Measurements from ENCODE around the gene ADAMTS17. TPM values are rescaled to one million over a fixed set of nuclear protein-coding genes. Genes with fewer than 3 reads are reported as not detected.
A peak's percentile ranks its signal among the peaks of the same experiment; 100 is the strongest.

ADAMTS17 gene
- total and polyA plus RNA-seq, 4 donors: 10.5 to 20.6 (median 17.9) TPM

GRCh38 chr15:100186960-100187359 lies 154.8 kb downstream of the ADAMTS17 start:
- no peak overlapping the region for H3K27ac ChIP-seq (ENCODE audit: low read depth, low read length)
- H3K27me3 ChIP-seq (ENCODE audit: control insufficient read depth, insufficient read depth, low read length): no peaks in the 10 kb centered on the region
- no peak for DNase-seq (ENCODE audit: low read depth in 4 of 6, low spot score in 6 of 6)
- H3K4me3 ChIP-seq (ENCODE audit: low read depth, low read length): no peak overlapping the region
- H3K4me1 ChIP-seq (ENCODE audit: control insufficient read depth, insufficient read depth, low read length): peaks cover 16% of the 10 kb centered on the region
- no peaks in the 10 kb centered on the region for H3K9me3 ChIP-seq (ENCODE audit: control insufficient read depth, insufficient read depth, low read length)
- 82% methylated on average over 4 of the region's 6 CpGs for WGBS (ENCODE audit: insufficient coverage)
- H3K36me3 ChIP-seq (ENCODE audit: control insufficient read depth, insufficient read depth, low read length): no peaks in the 10 kb centered on the region

- no peaks in the 10 kb centered on the region for H3K27me3 ChIP-seq (ENCODE audit: control insufficient read depth, insufficient read depth, low read length)
- DNase-seq (ENCODE audit: low read depth in 4 of 6, low spot score in 6 of 6): no peak
- peaks cover 11% of the 10 kb centered on the region for H3K4me1 ChIP-seq (ENCODE audit: control insufficient read depth, insufficient read depth, low read length)
- WGBS (ENCODE audit: insufficient coverage): 86% methylated on average over 4 of the region's 5 CpGs
- H3K36me3 ChIP-seq (ENCODE audit: control insufficient read depth, insufficient read depth, low read length): no peaks in the 10 kb centered on the region
- no peak overlapping the region for H3K27ac ChIP-seq (ENCODE audit: low read depth, low read length)
- no peaks in the 10 kb centered on the region for H3K9me3 ChIP-seq (ENCODE audit: control insufficient read depth, insufficient read depth, low read length)
- no peak overlapping the region for H3K4me3 ChIP-seq (ENCODE audit: low read depth, low read length)
Observed at GRCh38 chr15:100186366-100186765, 155.4 kb downstream of the ADAMTS17 start.

DNA sequence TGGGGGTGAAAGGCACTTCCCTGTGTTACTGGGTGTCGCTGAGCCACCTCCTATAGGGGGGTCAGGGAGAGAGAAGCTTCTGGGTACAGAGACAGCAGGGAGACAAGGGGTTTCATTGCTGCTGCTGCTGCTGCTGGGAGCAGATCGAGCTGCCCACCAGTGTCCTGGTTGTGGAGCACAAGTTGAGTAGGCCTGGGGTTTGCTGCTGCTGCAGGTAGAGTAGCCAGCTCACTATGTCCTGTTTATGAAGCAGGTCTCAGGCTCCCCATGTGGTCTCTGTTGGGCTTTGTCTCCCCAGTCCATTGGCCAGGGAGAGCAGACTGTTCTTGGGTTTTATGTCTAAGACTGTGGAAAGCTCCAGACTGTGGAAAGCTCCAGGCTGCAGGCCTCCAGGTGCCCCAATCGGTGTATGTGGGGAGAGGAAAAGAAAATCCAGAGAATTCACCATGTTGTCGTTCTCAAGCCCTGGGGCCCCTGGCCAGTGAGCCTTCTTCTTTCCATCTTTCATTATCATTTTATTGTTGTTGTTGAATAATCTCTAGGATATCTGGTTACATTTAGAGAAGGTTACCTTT lies 157.8 kb downstream of the ADAMTS17 start:
- no peaks in the 10 kb centered on the region for H3K9me3 ChIP-seq (ENCODE audit: control insufficient read depth, insufficient read depth, low read length)
- no peak overlapping the region for H3K27ac ChIP-seq (ENCODE audit: low read depth, low read length)
- no peaks in the 10 kb centered on the region for H3K36me3 ChIP-seq (ENCODE audit: control insufficient read depth, insufficient read depth, low read length)
- DNase-seq (ENCODE audit: low read depth in 4 of 6, low spot score in 6 of 6): no peak
- H3K4me1 ChIP-seq (ENCODE audit: control insufficient read depth, insufficient read depth, low read length): no peaks in the 10 kb centered on the region
- WGBS (ENCODE audit: insufficient coverage): 80% methylated on average over 2 of the region's 4 CpGs
- no peak overlapping the region for H3K4me3 ChIP-seq (ENCODE audit: low read depth, low read length)
- H3K27me3 ChIP-seq (ENCODE audit: control insufficient read depth, insufficient read depth, low read length): no peaks in the 10 kb centered on the region

- no peak for DNase-seq (ENCODE audit: low read depth in 4 of 6, low spot score in 6 of 6)
- Histone ChIP-seq H3K36me3 (ENCODE audit: control insufficient read depth, insufficient read depth, low read length) (no peaks in the 10 kb centered on the region), H3K27ac (ENCODE audit: low read depth, low read length) (no peak overlapping the region), H3K4me1 (ENCODE audit: control insufficient read depth, insufficient read depth, low read length) (no peaks in the 10 kb centered on the region), H3K4me3 (ENCODE audit: low read depth, low read length) (no peak overlapping the region), H3K9me3 (ENCODE audit: control insufficient read depth, insufficient read depth, low read length) (no peaks in the 10 kb centered on the region), H3K27me3 (ENCODE audit: control insufficient read depth, insufficient read depth, low read length) (no peaks in the 10 kb centered on the region)
- 94% methylated on average over 2 of the region's 2 CpGs for WGBS (ENCODE audit: insufficient coverage)
Observed at GRCh38 chr15:100180921-100181320, 160.9 kb downstream of the ADAMTS17 start.

- Histone ChIP-seq H3K27me3 (ENCODE audit: control insufficient read depth, insufficient read depth, low read length) (no peaks in the 10 kb centered on the region), H3K4me3 (ENCODE audit: low read depth, low read length) (no peak overlapping the region), H3K27ac (ENCODE audit: low read depth, low read length) (no peak overlapping the region), H3K4me1 (ENCODE audit: control insufficient read depth, insufficient read depth, low read length) (peaks cover 7% of the 10 kb centered on the region), H3K36me3 (ENCODE audit: control insufficient read depth, insufficient read depth, low read length) (no peaks in the 10 kb centered on the region), H3K9me3 (ENCODE audit: control insufficient read depth, insufficient read depth, low read length) (no peaks in the 10 kb centered on the region)
- 61% methylated on average over 5 of the region's 12 CpGs for WGBS (ENCODE audit: insufficient coverage)
- no peak for DNase-seq (ENCODE audit: low read depth in 4 of 6, low spot score in 6 of 6)
Observed at GRCh38 chr15:100175406-100176114, 166.2 kb downstream of the ADAMTS17 start.

DNA sequence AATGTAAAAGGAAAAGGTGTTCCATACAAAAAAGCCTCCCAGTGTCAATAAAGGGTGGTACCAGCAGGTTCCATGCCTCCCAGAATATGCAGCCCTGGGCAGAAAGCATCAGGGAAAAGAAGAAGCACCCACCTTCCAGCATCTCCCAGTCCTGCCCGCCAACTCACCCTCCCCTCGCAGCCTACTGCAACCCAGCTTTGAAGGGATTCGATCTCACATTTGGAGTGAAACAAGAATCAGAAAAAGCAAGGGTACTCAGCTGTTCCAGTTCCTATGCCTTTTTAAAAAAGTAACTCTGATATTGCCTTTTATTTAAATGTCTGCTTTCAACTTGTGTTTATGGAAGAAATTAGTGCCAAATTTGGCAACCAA lies 166.9 kb downstream of the ADAMTS17 start:
- peaks cover 7% of the 10 kb centered on the region for H3K4me1 ChIP-seq (ENCODE audit: control insufficient read depth, insufficient read depth, low read length)
- WGBS (ENCODE audit: insufficient coverage): 100% methylated on average over 1 of the region's 3 CpGs
- DNase-seq (ENCODE audit: low read depth in 4 of 6, low spot score in 6 of 6): no peak

GRCh38 chr15:100174159-100174903 lies 167.4 kb downstream of the ADAMTS17 start:
- WGBS (ENCODE audit: insufficient coverage): 67% methylated on average over 1 of the region's 7 CpGs

More for the DNA sequence above, 166.9 kb downstream of the ADAMTS17 start:
- Histone ChIP-seq H3K27me3 (ENCODE audit: control insufficient read depth, insufficient read depth, low read length) (no peaks in the 10 kb centered on the region), H3K27ac (ENCODE audit: low read depth, low read length) (no peak overlapping the region), H3K4me3 (ENCODE audit: low read depth, low read length) (no peak overlapping the region), H3K36me3 (ENCODE audit: control insufficient read depth, insufficient read depth, low read length) (no peaks in the 10 kb centered on the region), H3K9me3 (ENCODE audit: control insufficient read depth, insufficient read depth, low read length) (no peaks in the 10 kb centered on the region)

GRCh38 chr15:100172356-100173024 lies 169.3 kb downstream of the ADAMTS17 start:
- Histone ChIP-seq H3K36me3 (ENCODE audit: control insufficient read depth, insufficient read depth, low read length) (no peaks in the 10 kb centered on the region), H3K4me1 (ENCODE audit: control insufficient read depth, insufficient read depth, low read length) (peaks cover 13% of the 10 kb centered on the region), H3K4me3 (ENCODE audit: low read depth, low read length) (no peak overlapping the region), H3K9me3 (ENCODE audit: control insufficient read depth, insufficient read depth, low read length) (no peaks in the 10 kb centered on the region), H3K27me3 (ENCODE audit: control insufficient read depth, insufficient read depth, low read length) (no peaks in the 10 kb centered on the region), H3K27ac (ENCODE audit: low read depth, low read length) (no peak overlapping the region)
- WGBS (ENCODE audit: insufficient coverage): over 99% methylated on average over 5 of the region's 7 CpGs
- no peak for DNase-seq (ENCODE audit: low read depth in 4 of 6, low spot score in 6 of 6)

More at GRCh38 chr15:100174159-100174903, 167.4 kb downstream of the ADAMTS17 start:
- Histone ChIP-seq H3K9me3 (ENCODE audit: control insufficient read depth, insufficient read depth, low read length) (no peaks in the 10 kb centered on the region), H3K4me3 (ENCODE audit: low read depth, low read length) (no peak overlapping the region), H3K27ac (ENCODE audit: low read depth, low read length) (no peak overlapping the region), H3K36me3 (ENCODE audit: control insufficient read depth, insufficient read depth, low read length) (no peaks in the 10 kb centered on the region), H3K27me3 (ENCODE audit: control insufficient read depth, insufficient read depth, low read length) (no peaks in the 10 kb centered on the region), H3K4me1 (ENCODE audit: control insufficient read depth, insufficient read depth, low read length) (peaks cover 7% of the 10 kb centered on the region)
- peak in 1 of 6 donors; percentile 50 for DNase-seq (ENCODE audit: low read depth in 4 of 6, low spot score in 6 of 6)

DNA sequence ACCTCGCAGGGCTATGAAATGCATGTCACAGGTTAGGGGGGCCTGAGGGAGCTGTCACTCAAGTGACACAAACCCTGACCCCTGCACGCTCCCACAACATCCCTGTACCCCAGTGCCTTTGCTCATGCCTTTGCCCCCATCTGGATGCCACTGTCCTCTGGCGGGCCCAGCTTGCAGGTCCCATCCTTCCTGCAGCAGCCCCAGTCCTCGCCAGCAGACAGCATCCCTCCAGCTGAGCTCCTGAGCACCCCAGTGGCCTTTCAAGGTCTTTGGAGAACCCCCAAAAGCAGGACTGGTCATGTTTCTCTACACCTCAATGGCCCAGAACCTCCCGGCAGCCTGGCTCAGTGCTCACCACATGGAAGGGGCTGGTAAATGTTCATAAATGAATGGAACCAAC lies 170.4 kb downstream of the ADAMTS17 start:
- Histone ChIP-seq H3K4me3 (ENCODE audit: low read depth, low read length) (no peak overlapping the region), H3K4me1 (ENCODE audit: control insufficient read depth, insufficient read depth, low read length) (peaks cover 13% of the 10 kb centered on the region), H3K27ac (ENCODE audit: low read depth, low read length) (no peak overlapping the region), H3K9me3 (ENCODE audit: control insufficient read depth, insufficient read depth, low read length) (no peaks in the 10 kb centered on the region), H3K36me3 (ENCODE audit: control insufficient read depth, insufficient read depth, low read length) (no peaks in the 10 kb centered on the region), H3K27me3 (ENCODE audit: control insufficient read depth, insufficient read depth, low read length) (no peaks in the 10 kb centered on the region)
- no peak for DNase-seq (ENCODE audit: low read depth in 4 of 6, low spot score in 6 of 6)
- 94% methylated on average over 4 of the region's 5 CpGs for WGBS (ENCODE audit: insufficient coverage)

All from spinal cord (tissue), 10 donors.